ENCODE results near the gene POLA1.

POLA1 gene

DNA sequence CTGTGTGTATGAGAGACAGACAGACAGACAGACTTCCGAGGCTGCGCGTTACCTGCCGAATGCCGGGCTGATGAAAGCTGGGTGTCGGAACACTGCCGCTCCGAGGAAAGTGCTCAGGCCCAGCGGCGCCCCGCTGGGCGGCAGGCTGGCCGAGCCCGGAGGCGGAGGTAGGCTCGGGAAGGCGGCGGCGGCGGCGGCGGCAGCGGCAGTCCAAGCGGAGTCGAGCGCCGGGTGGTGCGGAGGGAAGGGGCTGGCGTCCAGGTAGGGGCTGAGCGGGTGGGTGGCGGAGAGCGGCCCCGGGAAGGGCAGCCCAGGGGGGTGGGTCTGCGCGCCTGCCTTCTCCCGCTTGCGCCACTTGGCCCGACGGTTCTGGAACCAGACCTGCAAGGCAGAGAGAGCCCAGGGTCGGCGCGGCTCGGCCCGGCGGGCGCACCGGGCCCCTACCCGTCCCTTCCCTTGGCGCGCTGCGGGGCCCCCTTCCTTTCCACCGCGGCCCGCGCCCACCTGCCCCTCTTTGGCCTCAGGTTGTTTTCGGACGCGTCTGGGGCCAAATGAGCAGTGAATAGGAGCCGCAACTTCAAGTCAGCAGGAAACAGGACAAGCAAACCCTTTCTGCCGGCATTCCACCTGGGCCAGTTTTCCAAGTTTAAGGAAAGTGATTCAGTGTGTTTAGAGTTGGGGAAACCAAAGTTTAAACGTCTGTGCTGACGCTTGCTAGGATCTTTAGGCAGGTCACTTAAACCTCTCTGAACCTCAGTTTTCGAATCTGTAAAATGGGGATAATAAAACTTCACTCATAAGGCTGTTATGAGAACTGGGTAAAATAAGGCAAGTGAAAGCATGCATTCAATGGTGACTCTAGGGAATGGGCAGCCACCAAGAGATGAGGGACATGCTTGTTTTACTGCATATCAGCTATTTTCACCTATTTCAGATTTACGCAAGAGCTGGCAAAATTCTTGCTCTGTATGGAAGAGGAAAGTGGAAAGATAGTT is 313.6 kb downstream of the POLA1 start:
- no peak for DNase-seq (ENCODE audit: low spot score)

DNA sequence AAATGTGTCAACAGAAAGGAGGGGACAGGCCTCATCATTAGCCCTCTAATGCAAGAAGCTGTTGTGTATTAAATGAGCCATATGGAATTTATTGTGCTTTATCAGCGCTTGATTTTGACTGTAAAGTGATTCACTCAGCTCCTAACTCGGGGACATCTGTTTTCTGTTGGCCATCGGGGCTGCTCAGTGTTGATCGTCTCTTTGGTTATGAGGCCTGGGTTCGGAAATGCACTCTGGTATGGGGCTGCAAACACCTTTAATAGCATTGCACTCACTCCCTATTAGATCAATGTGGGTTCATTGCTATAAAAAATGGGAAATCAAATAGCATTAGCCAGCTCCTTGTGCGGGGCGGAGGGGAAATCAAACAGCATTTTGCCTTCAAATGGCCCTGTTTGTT is 315.7 kb downstream of the POLA1 start:
- no peak for DNase-seq (ENCODE audit: low spot score)

DNA sequence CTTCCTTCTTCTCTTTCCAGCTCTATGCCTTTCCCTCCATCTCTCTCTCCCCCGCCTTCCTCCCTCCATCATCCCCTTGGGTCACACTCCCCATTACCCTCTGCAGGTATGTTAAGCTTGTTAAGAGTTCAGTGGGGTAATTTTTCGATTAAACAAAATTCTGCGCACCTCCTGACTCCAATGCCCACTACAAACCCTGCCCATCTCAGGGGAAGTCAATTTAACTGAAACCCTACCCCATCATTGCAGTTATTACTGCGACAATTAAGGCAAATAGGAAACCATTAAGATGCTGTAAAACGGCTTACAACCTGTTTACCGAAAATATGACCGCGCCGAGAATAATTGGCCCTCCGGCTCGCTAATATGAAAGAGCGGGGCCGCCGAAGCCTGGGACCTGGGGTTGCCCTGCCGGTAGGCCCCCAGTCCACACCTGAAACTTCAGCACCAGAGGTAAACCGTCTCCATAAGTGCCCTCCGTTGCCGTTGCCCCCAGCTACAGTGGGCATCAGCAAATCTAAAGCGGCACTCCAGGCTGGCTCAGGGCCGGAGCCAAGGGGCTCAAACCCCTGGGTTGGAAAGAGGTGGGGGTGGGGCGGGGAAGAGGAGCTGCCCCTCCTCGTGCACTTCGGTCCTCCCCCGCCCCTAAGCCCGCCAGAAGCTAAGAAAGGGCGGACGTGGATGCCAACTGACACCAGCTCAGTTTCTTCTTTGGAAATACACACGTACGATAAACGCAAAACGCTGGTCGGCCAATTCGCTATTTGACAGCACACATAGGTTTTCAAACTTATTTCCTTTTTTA is 317.3 kb downstream of the POLA1 start:
- no peak for DNase-seq (ENCODE audit: low spot score)

DNA sequence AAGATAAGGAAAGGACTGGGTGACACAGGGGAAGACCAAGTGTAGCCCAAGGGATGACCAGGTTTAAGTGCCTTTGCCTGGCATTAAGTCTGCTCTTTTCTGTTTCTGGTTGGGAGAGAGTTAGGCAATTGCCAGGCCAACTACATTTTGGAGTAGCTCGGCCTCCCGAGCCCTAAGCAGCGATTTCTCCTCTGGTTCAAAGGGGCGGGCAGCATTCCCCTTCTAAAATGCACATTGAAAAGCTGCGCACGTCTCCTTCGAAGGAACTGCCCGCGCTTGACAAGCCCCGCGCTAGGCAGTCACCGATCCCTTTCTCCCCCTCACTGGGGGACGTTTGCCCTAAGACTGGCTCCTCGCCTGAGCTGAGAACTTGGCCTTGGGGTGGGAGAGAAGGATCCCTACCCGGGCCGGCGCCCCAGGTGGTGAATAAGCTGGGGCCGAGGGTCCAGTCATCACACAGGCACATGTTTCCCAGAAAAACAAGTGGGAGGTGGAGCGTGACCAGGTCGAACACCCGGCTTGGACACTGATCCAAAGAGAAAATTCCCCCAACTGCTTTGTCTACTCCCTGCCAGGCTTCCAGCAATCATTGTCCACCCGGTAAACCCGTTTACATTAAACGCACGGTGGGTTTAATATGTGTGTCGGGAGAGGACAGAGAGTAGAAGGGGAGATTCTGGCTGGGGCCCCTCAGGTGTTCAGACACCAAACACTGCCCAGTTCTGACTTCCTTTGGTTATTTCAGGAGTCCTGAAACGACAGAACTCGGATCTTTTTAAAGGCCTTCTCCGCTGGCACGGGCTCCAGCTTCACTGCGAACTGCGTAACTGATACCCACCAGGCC is 318.1 kb downstream of the POLA1 start:
- no peak for DNase-seq (ENCODE audit: low spot score)

DNA sequence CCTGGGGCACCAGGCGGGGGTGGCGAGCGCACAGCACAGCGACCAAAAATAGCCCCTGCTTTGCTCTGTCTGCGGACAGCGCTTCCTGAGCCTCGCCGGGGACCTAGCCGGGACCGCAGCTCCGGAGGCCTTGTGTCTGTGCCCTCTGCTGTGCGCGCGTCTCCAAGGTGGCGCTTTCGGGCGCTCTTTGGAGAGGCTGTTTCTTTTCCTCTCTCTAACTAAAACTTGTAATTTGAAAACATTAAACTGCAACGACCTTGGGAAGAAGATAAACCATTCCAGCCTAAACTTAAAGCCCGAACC is 318.7 kb downstream of the POLA1 start:
- DNase-seq (ENCODE audit: low spot score), result no peak

DNA sequence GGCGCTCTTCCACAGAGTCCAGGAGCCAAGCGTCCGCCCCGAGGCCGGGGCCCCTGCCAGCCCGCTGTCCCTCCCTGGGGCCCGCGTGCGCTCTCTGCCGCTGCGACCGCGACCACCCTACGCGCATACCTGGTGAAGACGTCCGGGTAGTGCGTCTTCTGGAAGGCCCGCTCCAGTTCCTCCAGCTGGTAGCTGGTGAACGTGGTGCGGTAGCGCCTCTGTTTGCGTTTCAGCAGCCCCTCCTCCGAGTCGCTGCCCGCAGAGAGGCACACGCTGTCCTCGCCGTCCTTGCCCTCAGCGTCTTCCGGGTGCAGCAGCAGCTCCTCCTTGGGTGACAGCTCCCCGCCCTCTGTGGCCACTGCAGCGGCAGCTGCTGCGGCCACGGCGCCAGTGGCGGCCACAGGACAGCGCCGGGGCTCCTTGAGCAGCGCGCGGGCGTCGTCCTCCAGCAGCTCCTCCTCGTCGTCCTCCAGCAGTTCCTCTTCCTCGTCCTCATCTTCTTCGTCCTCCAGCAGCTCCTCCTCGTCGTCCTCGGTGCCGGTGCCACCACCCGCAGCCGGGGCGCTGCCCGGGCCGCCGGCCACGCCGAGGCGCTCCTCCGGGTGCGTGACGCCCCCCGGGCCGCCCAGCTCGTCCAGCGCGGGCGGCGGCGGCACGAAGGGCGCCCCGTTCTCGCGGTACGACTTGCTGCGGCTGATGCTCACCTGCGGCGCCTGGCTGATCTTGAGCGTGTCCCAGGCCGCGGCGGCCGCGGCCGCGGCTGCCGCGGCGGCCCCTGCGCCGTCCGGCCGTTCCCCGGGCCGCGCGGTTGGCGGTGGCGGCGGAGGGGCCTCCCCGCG is 319.3 kb downstream of the POLA1 start:
- no peak for DNase-seq (ENCODE audit: low spot score)

DNA sequence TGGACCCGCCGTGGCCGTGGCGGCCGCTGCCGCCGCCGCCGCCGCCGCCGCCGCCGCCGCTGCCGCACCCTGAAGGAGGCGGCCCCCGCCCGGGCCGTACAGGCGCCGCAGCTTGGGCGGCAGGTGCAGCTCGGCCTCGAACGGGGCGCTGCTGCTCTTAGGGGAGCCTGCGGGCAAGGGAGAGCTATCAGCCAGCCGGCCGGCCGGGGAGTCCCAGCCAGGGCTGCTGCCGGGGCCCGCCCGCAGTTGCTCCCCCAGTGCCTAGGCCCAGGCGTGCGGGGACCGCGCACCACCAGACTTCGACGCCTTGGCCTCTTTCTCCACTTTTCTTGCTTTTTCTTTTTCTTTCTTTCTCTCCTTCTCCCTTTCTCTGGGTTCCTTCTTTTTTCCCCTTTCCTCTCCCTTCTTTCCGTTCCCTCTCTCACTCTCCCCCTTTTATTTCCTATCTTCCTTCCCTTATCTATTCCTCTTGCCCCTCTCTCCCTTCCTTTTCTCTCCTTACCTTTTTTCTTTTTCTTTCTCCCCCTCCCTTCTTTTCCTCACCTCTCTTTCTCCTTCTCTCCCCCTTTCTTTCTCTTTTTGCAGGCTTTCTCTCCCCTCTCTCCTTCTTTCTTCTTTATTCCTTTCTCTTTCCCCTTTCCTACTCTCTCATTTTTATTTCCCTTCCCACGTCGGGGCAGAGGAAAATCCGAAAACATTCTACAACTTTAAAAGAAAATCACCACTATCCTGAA is 320.1 kb downstream of the POLA1 start:
- DNase-seq (ENCODE audit: low spot score), result no peak

DNA sequence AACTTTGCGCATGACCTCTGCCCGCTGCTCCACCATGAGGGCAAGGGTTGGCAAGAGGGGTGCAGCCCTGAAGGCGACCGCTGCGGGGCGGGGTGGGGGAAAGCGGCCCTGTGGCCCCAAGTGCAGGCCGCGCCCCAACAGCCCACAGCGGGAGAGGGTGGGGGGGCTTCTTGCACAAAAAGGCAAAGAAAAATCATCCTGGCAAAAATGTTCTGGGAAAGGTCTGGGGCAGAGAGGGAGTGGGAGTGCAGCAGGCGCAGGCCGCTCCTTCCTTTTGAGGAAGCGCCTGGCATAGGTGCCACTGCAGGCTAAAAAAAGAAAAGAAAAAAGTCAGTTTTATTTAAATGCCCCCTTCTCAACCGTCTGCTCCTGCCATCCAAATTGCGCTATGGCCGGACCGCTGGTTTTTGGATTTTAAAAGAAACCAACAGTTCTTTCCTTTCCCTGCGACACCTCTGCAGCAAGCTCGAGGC is 320.7 kb downstream of the POLA1 start:
- DNase-seq (ENCODE audit: low spot score), result no peak

DNA sequence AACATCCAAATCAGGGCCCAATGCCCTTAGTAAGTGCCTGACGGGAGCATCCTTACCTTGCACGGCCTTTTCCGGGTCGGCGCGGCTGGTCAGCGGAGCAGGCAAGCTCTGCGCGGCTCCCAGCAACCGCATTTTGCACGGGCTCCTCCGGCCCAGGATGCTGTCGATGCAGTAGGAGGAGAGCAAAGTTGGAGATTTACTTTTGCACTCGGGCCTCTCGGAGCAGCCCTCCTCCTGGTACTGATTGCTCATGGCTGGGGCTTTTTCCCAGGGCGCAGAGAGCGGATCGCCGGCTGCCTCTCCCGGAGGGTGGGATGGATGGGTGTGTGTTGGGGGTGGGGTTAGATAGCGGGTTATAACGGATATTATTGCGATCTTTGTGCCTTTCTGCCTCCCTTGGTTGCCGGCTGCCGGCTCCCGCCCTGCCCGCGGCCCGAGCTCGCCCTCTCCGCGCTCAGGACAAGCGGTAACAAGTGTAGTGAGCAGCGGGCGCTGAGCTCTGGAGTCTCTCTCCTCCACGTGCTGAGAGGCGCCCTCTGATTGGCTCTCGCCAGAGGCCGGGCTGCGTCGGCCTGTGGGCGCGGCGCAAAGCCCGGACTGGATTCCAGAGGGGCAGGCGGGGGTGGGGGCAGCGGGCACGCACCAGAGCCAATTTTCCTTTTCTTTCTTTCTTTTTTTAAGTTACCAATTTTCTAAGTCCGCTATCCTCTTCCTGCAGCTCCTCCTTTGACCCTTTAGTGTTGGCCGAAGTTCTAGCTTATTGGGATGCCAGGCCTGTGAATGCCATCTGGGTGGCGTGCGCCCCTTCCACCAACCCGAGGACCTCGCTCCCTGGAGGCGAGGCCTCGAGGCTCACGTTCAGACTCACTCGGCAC is 322.0 kb downstream of the POLA1 start, which contains the start of gene ARX:
Gene ARX (minus strand): TSS at position 480 of the 875 bp plus-strand sequence. CDS start 228 bp downstream, at position 252.
- DNase-seq (ENCODE audit: low spot score), result no peak

DNA sequence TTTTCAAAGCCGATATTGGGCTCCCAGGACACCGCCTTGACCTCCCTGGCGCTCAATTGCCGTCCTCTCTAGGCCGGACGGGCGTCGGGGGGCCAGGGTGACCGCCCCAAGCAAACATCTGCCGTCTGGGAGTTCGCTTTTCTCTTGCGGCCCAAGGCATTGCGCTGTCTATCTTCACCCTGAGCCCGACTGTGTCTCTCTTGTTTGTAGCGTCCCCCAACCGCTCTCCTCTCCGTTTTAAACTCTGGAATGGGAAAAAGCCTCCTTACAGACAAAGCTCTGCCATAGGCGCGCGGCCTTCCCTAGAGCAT is 322.6 kb downstream of the POLA1 start:
- DNase-seq (ENCODE audit: low spot score), result no peak

DNA sequence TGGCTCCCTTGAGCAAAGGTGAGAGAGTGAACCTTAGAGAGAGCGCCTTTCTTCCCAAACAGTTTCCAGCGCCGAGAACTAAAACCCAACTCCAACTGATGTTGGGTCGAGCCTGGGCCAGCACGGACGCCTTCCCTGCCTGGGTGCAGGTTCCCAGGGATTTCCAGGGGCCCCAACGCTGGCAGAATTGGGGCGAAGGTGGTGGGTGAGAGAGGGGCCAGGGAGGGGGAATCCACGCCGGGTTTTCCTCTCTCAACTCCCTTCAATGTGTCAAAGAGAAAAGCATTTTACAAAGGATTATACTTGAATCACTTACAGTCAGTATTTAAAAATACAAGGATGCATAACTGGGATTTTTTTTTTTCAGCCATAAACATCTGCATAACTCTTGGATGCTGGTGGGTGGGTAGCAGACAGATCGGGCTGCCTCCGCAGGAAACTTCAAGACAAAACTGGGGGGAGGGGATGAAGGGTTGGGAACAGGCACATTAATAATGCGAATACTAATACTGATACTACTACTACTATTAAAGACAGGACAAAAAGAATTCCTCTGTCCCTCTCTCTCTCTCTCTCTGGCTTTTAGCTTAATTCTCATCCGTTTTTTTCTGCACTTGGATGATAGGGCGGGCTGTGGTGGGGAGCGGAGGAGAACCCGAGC is 323.4 kb downstream of the POLA1 start:
- no peak for DNase-seq (ENCODE audit: low spot score)

DNA sequence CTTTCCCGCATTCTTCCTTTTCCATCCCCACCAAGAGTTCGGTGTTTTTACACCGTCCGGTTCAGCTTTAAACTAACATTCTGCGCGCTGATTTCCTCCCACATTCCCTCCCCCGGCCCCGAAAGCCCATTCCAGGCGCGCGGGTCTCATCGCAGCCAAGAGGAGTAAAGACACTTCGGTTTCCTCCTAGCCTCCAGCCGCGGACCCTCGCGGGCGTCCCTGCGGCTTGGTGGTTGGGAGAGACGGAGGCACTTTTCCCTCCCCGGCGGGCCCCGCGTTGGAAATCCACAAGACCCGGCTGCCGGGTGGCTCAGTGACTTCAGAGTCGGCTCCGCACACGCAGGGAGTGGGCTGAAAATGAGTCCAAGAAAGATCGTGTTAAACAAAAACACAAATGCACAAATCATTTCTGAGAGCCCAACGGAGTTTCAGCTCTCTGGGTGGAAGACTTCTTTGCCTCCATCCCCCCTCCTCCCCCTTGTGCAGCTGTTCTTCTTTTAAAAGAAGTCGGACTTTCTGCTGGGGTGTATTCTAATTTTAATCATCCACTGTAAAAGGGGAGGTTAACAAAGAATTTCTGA is 324.0 kb downstream of the POLA1 start:
- no peak for DNase-seq (ENCODE audit: low spot score)

DNA sequence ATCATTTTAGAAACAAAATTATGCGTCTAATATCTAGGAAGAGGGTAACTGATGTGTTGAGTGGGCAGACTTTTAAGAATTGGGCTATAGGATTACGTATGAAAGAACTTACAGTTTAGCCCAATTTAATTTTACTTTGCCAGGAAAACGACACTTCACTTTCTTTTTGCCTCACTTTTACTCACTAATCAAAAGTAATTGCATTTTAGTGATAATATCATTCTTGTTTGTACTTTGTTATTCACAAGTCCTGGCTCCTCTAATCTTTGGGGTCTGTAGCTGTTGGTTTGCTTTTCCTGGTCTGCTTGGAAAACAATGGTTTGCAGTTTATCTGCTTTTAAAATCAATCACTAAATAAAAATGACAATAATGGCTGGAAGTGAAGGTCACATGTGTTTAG is 325.0 kb downstream of the POLA1 start:
- no peak for DNase-seq (ENCODE audit: low spot score)

DNA sequence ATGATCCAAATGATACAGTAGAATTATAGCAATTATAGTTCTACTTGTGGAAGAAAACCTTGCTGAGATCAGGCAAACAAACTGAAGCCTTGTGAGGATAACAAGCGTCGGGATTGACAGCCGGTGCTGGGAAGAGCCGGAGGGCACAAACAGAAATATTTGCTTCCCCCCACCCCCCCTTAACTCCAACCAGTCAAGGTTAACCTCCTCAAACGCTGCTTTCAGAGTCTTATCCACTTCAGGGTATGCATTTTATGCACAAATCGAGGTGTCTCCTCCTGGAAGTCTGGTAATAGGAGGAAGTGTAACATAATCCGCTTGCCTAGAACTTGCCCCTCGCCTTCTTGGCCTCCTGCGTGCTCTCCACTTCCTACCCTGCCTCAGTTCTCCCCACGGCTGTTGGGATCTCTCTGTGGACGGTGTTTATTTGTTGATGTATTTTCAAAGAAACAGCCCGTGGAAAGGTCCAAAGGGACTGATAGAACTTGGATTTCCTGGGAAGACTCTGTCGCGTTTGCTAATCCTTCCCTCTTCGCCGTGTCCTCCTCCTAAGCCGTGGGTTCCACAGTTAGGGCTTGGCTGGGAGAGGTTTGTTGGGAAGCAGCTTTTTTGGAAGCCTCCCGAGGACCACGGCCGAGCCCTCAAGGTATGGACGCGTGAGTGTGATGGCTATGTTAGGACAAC is 326.1 kb downstream of the POLA1 start:
- DNase-seq (ENCODE audit: low spot score), result peak; percentile 19

DNA sequence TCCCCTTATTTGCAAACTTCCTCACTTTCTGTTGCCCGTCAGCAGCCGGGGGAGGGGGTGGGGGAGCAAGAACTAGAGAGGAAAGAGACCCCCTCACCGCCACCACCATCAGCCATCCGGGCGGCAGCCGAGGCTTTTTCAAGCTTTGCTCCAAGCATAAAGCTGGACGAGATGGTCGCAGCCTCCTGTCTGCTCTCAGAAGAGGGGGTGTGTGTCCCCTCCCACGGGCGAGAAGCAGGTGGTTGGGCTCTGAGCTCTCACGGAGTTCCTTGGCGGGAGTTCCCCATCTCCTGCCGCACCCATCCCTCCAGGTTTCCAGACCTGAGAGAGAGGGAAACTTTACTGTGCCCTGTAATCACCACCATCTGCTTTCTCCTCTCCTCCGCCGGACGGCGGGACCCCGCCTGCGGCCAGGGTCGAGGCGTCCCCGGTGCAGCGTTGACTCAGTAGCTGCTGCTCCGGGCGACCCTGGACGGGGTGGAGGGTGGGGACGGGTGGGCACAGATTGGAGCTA is 326.7 kb downstream of the POLA1 start:
- no peak for DNase-seq (ENCODE audit: low spot score)

DNA sequence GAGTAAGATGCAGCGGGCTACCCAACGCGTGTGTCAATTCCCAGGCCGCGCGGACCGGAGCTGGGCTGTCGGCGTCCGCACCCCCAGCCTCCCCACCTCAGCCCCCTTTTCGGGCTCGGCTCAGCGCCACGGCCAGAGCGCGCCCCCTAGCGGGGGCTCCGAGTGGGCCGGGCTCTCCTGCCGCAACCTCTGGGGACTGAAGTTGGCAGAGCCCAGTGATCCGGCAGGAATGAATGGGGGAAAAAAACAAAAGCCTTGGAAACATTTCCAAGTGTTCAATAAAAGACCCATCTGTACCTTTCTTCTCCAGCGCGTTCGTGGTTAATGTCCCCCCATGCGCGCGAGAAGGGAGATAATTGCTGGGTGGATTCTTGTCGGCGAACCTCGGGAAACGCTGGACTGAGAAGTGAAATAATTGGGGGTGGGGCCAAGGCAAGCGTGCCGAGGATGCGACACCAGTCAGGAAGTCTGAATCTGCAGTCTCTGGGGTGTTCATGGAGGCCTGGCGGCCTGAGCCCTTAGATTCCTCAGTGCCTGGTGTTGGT is 327.3 kb downstream of the POLA1 start:
- DNase-seq (ENCODE audit: low spot score), result peak; percentile 40

DNA sequence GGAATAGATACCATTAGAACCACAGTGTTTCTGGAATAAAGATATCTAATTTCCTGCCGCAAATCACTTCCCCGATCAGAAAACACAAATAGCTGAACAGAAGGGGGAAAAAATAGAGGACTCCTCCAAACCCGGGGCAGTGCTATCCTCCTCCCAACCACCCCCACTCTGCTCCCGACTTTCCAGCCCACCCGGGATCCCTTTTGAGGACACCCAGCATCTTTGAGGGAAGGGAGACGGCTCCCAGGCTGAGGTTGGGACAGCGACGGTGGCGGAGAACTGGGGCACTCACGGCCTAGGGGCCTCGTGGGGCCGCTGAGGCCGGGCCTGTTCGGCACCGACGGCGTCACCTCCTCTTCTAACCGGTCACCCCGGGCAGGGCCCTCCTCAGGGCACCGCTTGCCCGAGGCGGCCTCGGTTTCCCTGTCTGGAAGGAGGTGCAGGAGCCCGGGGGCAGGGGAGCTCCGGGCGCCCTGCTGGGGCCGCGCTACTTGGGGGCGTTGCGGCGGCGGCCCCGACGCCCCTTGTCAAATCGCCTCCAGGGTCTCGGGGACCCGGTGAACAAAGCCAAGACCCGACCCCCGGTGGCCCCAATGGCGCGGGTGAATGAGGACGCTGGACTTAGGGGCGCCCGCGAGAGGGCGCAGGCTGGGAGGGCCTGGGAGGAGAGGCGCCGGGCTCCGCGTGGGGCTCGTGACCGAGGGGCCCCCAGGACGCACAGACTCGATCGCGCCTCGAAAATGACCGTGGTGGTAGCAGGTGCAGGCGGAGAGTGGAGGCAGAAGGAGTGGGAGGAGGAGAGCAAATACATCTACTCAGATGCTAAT is 329.0 kb downstream of the POLA1 start:
- no peak for DNase-seq (ENCODE audit: low spot score)

Data from COLO829 (cell line).